Measurements from ENCODE around the gene ROPN1. TPM values are rescaled to one million over a fixed set of nuclear protein-coding genes. Genes with fewer than 3 reads are reported as not detected.

The ROPN1 gene
- total RNA-seq, 6 donors from 2014 or later = not detected

DNA sequence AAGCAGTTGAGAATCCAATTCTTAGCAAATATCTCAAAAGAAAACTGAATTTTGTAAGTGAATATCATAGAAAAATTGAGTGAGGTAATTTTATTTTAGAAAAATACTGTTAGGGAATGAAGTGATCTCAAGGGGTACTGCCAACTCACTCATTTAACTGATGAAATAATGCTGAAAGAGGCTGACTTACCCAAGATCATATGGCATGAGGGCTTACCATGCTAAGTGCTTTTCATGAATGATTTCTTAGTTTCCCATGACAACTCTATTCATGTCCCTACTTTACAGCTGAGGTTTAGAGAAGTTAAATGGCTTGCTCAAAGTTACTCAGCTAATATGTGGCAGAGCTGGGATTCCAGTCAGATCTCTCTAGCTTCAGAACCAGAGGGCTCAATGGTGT is 61.5 kb downstream of the ROPN1 start:
- Histone ChIP-seq H3K4me3 (no peak overlapping the region), H3K4me1 (no peaks in the 10 kb centered on the region), H3K9me3 (no peaks in the 10 kb centered on the region), H3K27ac (no peak overlapping the region), H3K27me3 (no peaks in the 10 kb centered on the region), H3K36me3 (peaks cover 0 to 28% (median 2%) of the 10 kb centered on the region in 4 donors)
- ATAC-seq (ENCODE audit: low FRiP score in 2 of 2) = no peak
- TF ChIP-seq POLR2AphosphoS5 (IDR thresholded peaks at IDR 0.05) (no peak), POLR2A (IDR thresholded peaks at IDR 0.05) (no peak), EP300 (IDR thresholded peaks at IDR 0.05) (no peak)
- TF ChIP-seq, protein P1, sequence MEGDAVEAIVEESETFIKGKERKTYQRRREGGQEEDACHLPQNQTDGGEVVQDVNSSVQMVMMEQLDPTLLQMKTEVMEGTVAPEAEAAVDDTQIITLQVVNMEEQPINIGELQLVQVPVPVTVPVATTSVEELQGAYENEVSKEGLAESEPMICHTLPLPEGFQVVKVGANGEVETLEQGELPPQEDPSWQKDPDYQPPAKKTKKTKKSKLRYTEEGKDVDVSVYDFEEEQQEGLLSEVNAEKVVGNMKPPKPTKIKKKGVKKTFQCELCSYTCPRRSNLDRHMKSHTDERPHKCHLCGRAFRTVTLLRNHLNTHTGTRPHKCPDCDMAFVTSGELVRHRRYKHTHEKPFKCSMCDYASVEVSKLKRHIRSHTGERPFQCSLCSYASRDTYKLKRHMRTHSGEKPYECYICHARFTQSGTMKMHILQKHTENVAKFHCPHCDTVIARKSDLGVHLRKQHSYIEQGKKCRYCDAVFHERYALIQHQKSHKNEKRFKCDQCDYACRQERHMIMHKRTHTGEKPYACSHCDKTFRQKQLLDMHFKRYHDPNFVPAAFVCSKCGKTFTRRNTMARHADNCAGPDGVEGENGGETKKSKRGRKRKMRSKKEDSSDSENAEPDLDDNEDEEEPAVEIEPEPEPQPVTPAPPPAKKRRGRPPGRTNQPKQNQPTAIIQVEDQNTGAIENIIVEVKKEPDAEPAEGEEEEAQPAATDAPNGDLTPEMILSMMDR (IDR thresholded peaks at IDR 0.05) = no peak
- no peak for DNase-seq

DNA sequence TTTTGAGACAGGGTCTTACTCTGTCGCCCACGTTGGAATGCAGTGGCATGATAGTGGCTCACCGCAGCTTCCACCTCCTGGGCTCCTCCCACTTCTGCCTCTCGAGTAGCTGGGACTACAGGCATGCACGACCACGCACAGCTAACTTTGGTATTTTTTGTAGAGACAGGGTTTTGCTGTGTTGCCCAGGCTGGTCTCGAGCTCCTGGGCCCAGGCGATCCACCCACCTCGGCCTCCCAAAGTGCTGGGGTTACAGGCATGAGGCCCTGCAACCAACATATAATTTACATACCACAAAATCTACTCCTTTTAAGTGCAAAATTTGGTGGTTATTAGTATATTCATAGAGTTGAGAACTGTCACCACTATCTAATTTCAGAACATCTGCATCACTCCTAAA is 62.6 kb downstream of the ROPN1 start:
- DNase-seq (no peak), ATAC-seq (ENCODE audit: low FRiP score in 2 of 2) (no peak)
- no peaks in the 10 kb centered on the region for H3K4me1 ChIP-seq
- peaks cover 0 to 28% (median 2%) of the 10 kb centered on the region in 4 donors for H3K36me3 ChIP-seq
- H3K27ac ChIP-seq = no peak overlapping the region
- H3K27me3 ChIP-seq = no peaks in the 10 kb centered on the region
- WGBS, 2 donors = 94 to 96% methylated on average over 9 of the region's 9 CpGs
- TF ChIP-seq, protein P1 (IDR thresholded peaks at IDR 0.05) = no peak
- TF ChIP-seq EP300 (IDR thresholded peaks at IDR 0.05) (no peak), POLR2AphosphoS5 (IDR thresholded peaks at IDR 0.05) (no peak), POLR2A (IDR thresholded peaks at IDR 0.05) (no peak)
- H3K9me3 ChIP-seq = no peaks in the 10 kb centered on the region
- H3K4me3 ChIP-seq = no peak overlapping the region

DNA sequence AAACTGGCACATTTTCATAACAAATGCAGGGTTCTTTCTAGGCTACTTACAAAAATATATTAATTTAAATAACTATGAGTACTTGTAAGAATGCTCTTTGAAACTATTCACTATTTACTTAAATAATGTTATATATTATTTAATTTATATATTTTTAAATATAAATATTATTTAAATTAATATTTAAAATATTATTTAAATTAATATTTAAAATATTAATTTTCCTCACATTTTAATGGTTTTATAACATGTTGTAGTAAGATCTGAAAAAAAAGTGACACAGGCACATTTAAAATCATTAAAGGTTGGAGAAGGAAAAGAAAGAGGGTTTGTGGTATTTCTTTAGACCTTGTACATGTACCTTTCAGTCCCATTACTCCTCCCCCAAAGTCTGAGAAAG is 65.5 kb downstream of the ROPN1 start:
- H3K4me1 ChIP-seq = no peaks in the 10 kb centered on the region
- ATAC-seq (ENCODE audit: low FRiP score in 2 of 2) (no peak), DNase-seq (no peak)
- H3K27ac ChIP-seq = no peak overlapping the region
- H3K4me3 ChIP-seq = no peak overlapping the region
- peaks cover 0 to under 1% (median 0%) of the 10 kb centered on the region in 4 donors for H3K9me3 ChIP-seq
- TF ChIP-seq POLR2AphosphoS5 (IDR thresholded peaks at IDR 0.05) (no peak), EP300 (IDR thresholded peaks at IDR 0.05) (no peak), POLR2A (IDR thresholded peaks at IDR 0.05) (no peak)
- TF ChIP-seq, protein P1 (IDR thresholded peaks at IDR 0.05) = no peak
- H3K27me3 ChIP-seq = no peaks in the 10 kb centered on the region
- peaks cover 0 to 21% (median under 1%) of the 10 kb centered on the region in 4 donors for H3K36me3 ChIP-seq

DNA sequence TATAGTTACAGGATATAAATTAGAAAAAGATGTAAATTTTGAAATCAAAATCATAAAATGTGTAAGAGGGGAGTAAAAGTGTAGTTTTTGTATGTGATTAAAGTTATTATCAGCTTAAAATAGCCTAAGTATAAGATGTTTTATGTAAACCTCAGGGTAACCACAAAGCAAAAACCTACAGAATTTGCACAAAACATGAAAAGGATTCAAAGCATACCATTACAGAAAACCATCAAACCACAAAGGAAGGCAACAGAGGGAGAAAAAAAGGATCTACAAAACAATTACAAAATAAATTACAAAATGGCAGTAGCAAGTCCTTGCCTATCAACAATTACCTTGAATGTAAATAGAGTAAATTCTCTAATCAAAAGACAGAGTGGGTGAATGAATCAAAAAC is 71.1 kb downstream of the ROPN1 start:
- H3K36me3 ChIP-seq = peaks cover 0 to 13% (median 7%) of the 10 kb centered on the region in 4 donors
- no peak for ATAC-seq (ENCODE audit: low FRiP score in 2 of 2)

DNA sequence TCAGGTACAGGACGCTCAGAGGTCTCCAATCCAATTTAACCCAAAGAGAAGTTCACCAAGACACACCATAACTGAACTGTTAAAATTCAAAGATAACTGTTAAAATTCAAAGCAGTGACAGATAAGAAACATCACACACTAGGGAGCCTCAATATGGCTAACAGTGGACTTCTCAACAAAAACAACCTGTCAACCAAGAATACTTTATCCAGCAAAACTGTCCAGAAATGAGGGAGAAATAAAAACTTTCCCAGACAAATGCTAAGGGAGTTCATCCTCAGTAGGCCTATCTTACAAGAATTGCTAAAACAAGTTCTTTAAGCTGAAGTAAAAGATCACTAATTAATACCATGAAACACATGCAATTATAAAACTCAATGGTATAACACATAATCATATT is 71.5 kb downstream of the ROPN1 start:
- no peak for TF ChIP-seq EP300 (IDR thresholded peaks at IDR 0.05)
- no peak for TF ChIP-seq POLR2AphosphoS5 (IDR thresholded peaks at IDR 0.05)
- TF ChIP-seq, protein P1 (IDR thresholded peaks at IDR 0.05) = no peak
- no peak for TF ChIP-seq POLR2A (IDR thresholded peaks at IDR 0.05)
- Histone ChIP-seq H3K4me1 (no peaks in the 10 kb centered on the region), H3K36me3 (peaks cover 0 to 13% (median 9%) of the 10 kb centered on the region in 4 donors), H3K27me3 (no peaks in the 10 kb centered on the region), H3K4me3 (no peak overlapping the region), H3K9me3 (peaks cover 9 to 15% (median 10%) of the 10 kb centered on the region in 4 donors), H3K27ac (no peak overlapping the region)
- ATAC-seq (ENCODE audit: low FRiP score in 2 of 2) (no peak), DNase-seq (no peak)
- 89 to 97% methylated on average over 1 of the region's 1 CpG for WGBS, 2 donors

More for the DNA sequence above, 71.1 kb downstream of the ROPN1 start:
- no peaks in the 10 kb centered on the region for H3K27me3 ChIP-seq
- no peaks in the 10 kb centered on the region for H3K4me1 ChIP-seq
- H3K9me3 ChIP-seq = peaks cover 9 to 15% (median 10%) of the 10 kb centered on the region in 4 donors
- H3K4me3 ChIP-seq = no peak overlapping the region
- no peak for DNase-seq
- no peak overlapping the region for H3K27ac ChIP-seq
- TF ChIP-seq POLR2A (IDR thresholded peaks at IDR 0.05) = no peak
- TF ChIP-seq, protein P1 (IDR thresholded peaks at IDR 0.05) = no peak
- no peak for TF ChIP-seq EP300 (IDR thresholded peaks at IDR 0.05)
- no peak for TF ChIP-seq POLR2AphosphoS5 (IDR thresholded peaks at IDR 0.05)

Data from upper lobe of left lung (tissue), 6 donors.